ENCODE results near the gene HAUS8.
"Not testable (repeated sequence)": the region's sequence is repeated elsewhere in the genome, so short reads cannot be mapped to it uniquely, and the experiment has no call there.

The HAUS8 gene

DNA sequence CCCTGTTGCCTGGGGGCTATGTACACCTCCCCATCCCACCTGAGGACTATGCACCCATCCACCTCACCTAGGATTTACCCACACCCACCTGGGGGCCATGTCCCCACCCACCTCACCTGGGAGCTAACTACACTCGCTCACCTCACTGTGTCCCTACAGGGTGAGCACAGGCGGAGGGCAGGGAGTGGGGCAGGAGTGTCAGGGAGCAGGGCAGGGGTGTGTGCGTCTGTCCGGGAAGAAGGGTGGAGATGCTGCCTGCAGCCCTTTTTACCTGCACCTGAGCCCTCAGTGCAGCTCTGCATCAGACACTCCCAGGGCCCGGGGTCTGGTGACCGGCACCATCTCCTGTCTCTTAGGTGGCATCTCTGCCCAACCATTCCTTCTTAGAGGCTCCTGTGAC, 38.1 kb downstream of the HAUS8 start:
- FAIRE-seq, result no peak
- no peak for DNase-seq (ENCODE audit: low spot score)

DNA sequence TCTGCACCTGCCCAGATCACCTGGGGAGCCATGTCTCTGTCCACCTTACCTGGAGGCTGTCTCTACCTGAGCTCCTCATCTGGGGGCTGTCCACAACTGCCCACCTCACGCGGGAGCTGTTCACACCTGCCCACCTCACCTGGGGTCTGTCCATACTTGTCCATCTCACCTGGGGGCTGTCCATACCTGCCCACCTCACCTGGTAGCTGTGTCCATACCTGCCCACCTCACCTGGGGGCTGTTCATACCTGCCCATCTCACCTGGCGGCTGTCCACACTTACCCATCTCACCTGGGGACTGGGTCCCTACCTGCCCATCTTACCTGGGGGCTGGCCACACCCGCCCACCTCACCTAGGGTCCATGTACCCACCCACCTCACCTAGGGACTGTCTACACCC, 38.6 kb downstream of the HAUS8 start:
- FAIRE-seq, result no peak
- no peak for DNase-seq (ENCODE audit: low spot score)

DNA sequence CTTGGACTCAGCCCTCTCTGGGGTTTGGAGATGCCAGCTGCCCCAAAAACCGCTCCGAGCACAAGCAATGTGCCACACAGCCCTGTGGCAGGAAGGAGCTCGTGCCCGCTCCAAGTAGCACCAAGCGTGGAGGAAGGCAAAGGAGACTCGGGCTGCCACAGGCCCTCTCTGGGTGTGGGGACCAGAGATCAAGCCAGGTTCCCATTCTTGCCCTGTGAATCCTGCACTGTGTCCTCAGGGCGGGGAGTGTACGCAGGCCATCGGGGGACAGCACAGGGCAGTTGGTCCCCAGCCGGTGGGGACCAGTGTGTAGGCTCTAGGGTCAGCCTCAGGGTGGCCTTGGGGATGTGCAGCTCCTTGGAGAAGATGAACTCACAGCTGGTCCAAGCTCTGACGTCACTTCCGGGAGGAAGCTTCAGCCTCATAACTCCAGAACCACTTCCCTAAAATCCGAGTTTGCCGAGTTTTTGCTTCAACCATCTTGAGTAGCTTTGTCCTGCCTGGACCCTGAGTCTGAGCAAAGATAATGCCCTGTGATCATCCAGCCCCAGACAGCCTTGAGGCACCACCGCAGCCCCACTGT, 39.3 kb downstream of the HAUS8 start:
- DNase-seq (ENCODE audit: low spot score), result no peak
- FAIRE-seq, result no peak

DNA sequence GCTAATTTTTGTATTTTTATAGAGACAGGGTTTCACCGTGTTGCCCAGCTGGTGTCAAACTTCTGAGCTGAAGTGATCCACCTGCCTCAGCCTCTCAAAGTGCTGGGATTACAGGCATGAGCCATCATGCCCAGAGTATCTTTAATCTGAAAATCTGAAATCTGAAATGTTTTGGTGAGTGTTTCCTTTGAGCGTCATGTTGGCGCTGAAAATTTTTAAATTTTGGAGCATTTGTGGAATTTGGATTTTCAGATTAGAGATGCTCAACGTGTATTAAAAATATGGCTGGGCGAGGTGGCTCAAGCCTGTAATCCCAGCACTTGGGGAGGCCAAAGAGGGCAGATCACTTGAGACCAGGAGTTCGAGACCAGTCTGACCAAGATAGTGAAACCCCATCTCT, 43.5 kb downstream of the HAUS8 start:
- DNase-seq (ENCODE audit: low spot score) (no peak), FAIRE-seq (no peak)

DNA sequence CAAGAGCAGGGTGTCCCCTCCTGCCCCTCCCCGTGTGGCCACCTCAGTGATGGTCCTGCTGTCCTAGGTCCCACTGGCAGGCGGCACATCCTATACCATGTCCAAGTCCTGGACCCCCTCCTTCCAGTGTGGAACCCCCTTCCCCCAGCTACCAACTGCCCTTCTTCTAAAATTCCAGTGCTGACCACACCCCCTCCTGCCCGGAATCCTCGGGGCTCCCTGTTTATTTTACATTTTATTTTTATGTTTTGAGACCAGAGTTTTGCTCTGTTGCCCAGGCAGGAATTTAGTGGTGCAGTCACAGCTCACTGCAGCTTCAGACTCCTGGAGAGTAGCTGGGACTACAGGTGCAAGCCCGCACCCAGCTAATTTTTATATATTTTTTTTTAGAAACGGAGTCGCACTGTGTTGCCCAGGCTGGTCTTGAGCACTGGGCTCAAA, 47.7 kb downstream of the HAUS8 start:
- no peak for FAIRE-seq
- no peak for DNase-seq (ENCODE audit: low spot score)

DNA sequence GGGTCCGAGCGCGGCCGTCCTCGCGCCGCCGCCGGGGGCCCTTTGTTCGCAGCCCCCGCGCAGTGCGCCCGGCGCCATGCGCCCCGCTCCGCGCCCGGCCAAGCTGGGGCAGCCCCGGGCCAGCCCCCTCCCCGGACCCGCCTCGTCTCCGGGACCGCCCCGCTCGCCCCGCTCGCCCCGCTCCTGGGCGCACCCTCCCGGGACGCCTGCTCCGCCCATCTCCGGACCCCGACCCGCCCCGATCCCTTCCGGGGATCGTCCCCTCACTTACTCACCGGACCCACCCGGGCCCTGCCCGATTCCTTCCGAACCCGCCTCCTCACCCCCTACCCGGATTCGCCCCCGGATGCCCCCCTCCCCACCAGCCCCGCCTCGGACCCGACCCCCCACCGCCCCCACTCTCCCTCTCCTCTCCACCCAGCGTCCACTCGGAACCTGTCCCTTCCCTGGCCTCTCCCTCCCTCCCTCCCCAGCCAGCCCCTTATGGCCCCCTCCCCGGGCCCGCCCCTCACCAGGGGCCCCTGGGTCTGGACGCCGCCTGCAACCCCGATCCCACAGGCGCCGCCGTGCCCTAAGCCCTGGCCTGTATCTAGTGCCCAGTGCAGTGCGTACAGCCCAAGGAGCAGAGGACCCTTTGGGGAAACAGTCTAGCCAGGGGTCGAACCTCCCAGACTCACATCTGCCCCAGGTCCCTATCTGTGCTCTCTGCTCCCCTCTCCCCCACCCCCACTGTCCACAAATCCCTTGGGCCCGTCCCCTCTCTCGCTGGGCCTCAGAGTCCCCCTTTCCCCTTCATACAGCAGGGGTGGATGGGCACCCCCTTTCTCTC, 48.3 kb downstream of the HAUS8 start, which contains the start of gene CPAMD8:
Gene CPAMD8 (minus strand): TSS at position 105 of the 829 bp plus-strand sequence. CDS start 168 bp downstream, outside the sequence.
- peak; percentile 38 for DNase-seq (ENCODE audit: low spot score)

DNA sequence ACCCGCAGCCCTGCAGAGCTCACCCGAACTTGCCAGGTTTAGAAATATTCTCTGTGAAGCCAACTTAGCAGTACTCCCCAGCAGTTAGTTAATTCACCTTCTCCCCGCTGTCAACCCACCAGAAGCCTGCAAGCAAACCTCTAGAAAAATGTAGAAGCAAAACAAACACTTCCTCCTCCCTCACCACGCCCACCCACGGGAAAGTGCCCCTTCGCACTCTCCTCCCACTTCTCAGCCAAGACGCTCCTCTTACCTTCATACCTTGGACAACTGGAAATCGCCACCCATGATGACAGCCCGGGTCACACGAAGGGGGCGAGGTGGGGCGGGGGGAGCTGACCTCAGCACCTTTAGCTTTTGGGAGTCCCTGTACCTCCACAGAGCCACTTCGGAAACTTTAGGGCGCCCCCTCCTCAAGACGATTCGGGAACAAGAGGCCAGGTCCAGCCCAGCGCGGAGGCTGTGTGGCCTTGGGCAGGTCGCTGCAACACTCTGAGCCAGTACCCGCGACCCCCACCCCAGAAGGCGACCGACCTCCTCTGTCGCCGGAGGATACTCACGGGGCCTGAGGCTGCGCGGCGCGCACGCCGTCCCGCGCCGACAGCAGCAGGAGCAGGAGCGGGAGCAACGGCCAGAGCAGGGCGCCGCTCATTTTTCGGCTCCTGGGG, 49.1 kb downstream of the HAUS8 start:
- peak; percentile 55 for FAIRE-seq
- DNase-seq (ENCODE audit: low spot score), result peak; percentile 40

More for the DNA sequence above, 48.3 kb downstream of the HAUS8 start, which contains the start of gene CPAMD8:
- no peak for FAIRE-seq

DNA sequence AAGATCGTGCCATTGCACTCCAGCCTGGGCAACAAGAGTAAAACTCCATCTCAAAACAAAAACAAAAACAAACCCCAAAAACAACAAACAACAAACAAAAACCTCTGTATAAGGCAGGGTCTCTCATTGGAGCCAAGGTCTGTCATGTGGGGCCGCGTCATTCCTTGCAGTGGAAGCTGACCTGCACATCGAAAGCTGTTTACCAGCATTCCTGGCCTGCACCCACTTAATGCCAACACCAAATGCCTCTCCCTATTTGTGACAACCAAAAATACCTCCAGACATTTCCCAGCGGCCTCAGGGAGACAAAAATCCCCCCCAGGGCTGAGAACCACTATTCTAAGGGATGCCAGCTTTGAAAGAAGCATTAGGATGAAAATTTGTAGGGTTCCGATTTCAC, 49.9 kb downstream of the HAUS8 start:
- DNase-seq (ENCODE audit: low spot score) (no peak), FAIRE-seq (no peak)

DNA sequence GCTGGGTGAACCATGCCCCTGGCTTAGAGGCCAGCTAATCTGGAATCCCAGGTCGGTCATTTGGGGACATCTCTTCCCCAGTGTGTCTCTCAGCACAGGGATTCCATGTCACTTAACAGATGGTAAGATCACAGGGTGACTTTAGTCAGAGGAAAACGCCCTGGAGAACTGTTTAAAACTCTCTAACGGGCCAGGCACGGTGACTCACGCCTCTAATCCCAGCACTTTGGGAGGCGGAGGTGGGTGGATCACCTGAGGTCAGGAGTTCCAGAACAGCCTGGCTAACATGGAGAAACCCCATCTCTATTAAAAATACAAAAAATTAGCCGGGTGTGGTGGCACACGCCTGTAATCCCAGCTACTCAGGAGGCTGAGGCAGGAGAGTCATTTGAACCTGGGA, 50.3 kb downstream of the HAUS8 start:
- FAIRE-seq; DNase-seq (ENCODE audit: low spot score): not testable (repeated sequence)

DNA sequence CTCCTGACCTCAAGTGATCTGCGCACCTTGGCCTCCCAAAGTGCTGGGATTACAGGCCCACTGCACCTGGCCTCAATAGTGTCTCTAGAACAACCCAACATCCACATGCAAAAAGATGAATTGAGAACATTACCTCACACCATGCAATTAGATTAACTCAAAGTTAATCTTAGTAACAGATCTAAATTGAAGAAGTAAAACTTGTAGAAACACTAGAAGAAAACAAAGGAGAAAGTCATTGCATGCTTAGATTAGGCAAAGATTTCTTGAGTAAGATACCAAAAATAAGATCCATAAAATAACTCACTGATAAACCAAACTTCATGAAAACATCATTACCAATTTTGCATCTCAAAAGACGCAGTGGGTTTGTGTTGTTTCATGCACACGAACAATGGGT, 51.4 kb downstream of the HAUS8 start:
- no peak for DNase-seq (ENCODE audit: low spot score)
- no peak for FAIRE-seq

DNA sequence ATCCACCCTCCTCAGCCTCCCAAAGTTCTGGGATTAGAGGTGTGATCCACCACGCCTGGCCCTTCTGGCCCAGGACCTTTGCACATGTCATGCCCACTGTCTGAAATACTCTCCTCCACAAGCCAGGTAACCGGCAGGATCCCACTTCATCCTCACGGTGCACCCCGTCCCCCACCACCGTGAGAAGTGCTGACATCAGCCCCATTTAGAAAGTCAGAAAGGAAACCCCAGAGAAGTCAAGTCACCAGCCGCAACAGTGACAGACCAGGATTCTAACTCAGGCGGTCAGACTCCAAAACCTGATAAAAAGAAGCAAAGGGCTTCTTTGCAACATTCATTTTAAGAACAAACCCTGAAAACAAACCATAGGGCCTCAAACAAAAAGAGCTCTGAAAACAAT, 52.5 kb downstream of the HAUS8 start:
- no peak for DNase-seq (ENCODE audit: low spot score)
- no peak for FAIRE-seq

DNA sequence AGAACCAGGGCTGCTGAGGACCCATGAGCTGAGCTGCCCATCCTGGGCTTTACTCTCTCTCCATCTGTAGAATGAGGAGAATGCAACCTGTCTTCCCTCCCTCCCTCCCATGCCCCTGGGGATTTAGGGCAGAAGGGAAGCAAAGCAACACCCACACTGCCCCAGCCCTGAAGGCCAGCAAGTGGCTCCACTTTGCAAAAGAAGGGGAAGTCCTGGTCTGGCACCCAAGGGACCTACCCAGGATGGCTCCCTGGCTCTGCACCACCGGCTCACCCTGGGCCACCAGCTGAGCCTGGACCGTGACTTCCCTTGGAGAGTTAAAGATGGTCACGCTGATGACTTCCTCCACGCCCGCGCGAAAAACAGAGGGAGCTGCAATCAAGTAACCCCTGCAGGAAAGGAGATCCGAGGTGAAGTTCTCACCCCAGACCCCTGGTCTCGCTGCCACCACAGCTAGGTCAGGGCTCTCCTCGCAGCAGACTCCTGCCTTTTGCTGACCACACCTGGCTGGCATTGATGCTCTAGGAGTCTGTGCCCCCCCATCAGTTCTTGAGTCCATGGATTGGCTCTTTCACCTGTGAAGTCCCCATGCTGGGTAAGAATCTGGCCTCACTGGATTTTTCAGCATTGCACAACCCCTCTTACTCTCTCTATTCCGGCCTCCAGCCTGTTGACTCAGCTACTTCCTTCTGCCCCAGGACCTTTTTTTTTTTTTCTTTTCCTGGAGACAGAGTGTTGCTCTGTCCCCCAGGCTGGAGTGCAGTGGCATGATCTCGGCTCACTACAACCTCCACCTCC, 53.3 kb downstream of the HAUS8 start:
- DNase-seq (ENCODE audit: low spot score), result no peak
- FAIRE-seq, result no peak

DNA sequence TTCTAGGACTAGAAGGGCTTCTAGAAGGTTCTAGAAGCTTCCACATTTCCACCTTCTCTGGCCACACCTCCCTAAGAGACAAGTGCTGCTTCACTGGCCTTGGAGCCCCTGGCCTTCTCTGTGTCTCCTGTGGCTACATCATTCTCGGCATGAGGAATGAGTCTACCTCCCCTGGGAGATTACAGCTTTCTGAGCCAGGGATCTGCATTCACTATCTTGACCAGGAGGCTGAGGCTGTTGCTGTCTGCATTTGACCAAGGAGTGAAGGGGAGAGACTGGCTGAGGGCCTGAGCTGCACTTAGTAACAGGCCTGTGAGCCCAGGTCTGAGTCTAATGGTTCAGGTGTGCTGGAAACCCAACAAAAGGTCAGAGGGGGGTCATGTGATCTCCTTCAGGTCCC, 53.9 kb downstream of the HAUS8 start:
- DNase-seq (ENCODE audit: low spot score), result no peak
- FAIRE-seq, result no peak

DNA sequence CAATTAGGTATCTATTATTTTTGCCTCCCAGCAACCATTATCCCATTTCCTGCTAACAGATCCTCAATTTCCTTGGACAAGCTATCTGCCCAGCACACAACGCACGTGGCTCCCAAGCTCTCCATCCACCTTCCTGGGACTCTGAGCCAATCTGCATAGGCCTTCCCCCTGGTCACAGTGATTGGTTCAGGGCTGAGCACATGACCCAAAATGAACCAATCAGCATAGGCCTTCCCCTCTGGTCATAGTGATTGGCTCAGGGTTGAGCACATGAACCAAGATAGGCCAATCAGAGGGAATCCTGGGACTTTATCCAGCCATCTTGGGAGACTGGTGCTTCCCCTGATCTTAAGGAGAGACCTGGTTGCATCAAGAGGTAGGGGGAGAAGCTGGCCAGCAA, 54.4 kb downstream of the HAUS8 start:
- DNase-seq (ENCODE audit: low spot score) (no peak), FAIRE-seq (no peak)

DNA sequence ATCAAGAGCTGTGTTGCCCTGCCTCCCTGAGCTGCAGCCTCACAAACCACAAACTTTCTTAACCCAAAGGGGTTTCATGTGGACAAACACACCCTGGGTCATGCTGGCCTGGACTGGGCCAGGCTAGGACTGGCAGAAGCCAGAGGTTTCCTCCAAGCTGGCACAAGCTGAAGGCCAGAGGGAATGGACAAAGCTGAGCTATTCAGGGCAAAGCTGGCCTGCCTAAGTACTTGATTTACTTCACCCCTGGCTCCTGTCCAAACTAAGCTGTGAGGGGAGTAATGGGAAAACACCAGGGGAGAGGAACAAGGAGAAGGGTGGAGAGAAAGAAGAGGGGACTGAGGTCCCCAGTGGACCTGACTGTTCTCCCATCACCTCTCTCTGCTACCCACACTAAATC, 54.9 kb downstream of the HAUS8 start:
- no peak for FAIRE-seq
- DNase-seq (ENCODE audit: low spot score), result no peak

DNA sequence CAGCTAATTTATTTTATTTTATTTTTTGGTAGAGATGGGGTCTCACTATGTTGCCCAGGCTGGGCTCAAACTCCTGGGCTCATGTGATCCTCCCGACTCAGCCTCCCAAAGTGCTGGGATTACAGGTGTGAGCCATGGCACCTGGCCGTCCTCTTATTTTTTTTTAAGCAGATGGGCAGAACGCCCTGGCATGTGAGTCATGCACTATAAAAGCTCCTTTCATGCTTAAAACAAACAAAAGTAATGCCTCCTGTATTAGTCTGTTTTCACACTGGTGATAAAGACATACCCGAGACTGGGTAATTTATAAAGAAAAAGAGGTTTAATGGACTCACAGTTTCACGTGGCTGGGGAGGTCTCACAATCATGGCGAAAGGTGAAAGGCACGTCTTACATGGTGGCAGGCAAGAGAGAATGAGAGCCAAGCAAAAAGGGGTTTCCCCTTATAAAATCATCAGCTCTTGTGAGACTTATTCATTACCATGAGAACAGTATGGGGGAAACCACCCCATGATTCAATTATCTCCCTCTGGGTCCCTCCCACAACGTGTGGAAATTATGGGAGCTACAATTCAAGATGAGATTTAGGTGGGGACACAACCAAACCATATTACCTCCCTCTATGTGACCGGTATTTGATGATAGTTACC, 60.9 kb downstream of the HAUS8 start:
- FAIRE-seq, result not testable (repeated sequence)
- peak; percentile 28 for DNase-seq (ENCODE audit: low spot score)

DNA sequence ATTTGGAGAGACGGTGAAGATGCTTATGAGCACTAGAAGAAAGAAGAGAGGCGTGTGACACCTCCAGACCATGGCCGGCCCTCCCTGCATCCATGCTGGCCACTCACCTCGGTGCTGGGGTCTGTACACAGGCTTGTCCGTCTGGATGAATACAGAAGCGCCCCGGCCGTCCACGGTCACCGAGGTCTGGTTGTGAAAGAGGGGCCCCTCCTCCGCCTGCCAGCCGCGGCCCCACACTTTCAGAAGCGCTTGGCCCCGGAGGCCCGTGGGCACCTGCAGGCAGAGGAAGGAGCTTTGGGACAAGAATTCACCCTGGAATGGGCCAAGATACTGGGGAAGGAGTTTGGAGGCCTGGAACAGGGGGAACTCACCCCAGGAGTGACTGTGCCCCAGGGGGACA, 63.8 kb downstream of the HAUS8 start:
- FAIRE-seq, result no peak
- no peak for DNase-seq (ENCODE audit: low spot score)

DNA sequence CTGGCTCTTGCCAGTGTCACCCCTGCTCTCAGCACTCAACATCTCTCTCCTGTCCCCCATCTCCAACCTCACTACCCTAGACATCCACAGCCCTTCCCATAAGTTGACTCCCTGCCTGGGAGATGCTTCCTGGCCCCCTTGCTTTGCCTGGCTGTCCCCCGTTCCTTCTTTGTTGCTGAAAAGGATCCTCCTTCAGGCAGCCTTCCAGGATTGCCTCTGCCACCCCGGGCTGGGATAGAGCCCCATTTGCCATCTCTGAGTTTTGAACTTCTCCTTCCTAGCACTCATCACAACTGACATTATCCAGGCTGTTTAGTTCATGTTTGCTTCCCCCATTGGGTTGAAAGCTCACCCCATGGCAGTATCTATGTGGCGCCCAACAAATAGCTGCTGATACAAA, 68.7 kb downstream of the HAUS8 start:
- DNase-seq (ENCODE audit: low spot score) (no peak), FAIRE-seq (no peak)

DNA sequence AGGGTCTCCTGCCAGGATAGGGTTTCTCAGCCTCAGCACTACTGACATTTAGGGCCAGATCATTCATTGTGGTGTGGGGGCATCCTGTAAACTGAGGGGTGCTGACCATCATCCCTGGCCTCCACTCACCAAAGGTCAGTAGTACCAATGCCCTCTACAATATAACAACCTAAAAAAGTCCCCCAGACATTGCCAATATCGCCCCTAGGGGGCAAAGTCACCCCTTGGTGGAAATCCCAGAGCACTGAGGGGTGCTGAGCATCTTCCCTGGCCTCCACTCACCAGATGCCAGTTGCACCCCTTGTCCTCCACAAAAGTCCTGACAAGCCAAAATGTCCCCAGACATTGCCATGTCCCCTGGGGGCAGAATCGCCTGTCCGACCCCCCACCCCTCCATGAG, 70.3 kb downstream of the HAUS8 start:
- FAIRE-seq, result no peak
- DNase-seq (ENCODE audit: low spot score), result no peak

DNA sequence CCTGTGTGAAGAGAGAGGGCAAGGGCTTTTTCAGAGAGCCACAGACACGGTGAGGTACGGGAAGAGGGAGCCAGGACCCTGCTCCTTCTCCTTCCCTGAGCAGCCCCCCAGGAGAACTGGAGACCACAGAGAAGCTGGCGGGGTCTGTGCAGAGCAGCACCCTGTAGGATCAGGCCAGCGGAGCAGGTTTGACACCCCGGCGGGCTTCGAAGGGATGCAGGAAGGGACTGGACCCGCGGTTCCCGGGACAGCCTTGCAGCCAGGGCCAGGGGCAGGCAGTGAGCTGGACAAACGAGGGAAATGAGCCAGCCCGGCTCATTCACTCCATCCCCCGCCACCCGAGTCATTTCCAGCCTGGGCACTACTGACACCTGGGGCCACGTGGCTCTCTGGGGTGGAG, 70.9 kb downstream of the HAUS8 start:
- DNase-seq (ENCODE audit: low spot score) (no peak), FAIRE-seq (no peak)

DNA sequence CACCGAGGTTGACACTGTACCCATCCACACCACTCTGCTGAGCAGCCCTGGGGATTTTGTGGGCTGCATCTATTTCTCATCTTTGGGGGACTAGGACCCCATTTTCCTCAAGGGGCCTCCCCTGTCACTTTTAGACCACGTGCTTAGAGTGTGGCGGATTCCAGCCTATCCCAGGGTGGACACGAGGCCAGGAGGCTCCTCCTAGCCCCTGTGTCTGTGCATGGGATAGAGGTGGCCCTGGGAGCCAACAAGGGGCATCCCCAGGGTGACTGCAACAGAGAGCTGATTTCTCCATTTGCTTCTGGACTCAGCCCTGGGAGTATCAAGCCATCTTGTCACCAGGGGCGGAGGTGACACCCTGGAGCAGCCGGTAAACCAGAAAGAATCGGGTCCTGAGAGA, 72.8 kb downstream of the HAUS8 start:
- no peak for FAIRE-seq
- no peak for DNase-seq (ENCODE audit: low spot score)

Data from urothelium cell line (cell line).